Left hindlimb (tissue), 1 donor: ENCODE data around the gene MRPL32.

Experiments used
- DNase-seq: peaks from one replicate; pipeline ENCODE4 v3.0.0-alpha.2; 2018

MRPL32 gene

DNA sequence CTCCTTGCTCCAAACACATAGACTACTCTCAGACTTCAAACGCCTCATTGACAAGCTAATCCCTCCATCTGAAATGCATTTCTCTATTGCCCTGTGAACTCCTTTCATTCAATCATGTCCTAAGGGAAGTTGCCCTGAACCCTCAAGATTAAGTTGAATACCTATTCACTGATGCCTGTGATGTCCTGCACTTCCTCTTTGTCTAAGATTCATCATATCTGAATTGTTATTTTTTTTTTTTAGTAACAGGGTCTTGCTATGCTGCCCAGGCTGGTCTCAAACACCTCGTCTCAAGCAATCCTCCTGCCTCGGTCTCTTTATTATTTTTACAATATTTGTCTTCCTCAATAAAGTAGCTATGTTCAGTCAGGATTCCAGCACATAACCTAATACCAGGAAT is 3.4 kb upstream of the MRPL32 start:
- no peak for DNase-seq

- no peak for DNase-seq
These were observed 2.7 kb upstream of the MRPL32 start for GRCh38 chr7:42929449-42929848.

DNA sequence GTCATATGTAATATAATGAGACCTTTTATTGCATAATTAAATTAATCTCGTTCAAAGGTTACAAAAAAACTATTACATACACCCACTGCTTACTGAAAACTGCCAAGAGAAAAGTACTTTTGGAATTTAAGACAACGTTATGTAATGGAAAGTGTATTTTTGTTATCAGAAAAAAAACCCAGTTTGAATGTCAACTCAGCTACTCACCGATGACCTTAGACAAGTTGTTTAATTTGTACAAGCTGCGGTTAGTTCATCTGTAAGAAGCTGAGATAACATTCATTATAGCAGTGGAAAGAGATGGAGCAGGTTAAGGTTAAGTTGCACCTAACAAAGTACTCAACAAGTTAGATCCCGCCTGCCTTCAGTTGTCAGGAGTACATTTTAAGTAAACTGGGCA is 1.3 kb upstream of the MRPL32 start:
- no peak for DNase-seq

GRCh38 chr7:42931447-42931833 is 736 bp upstream of the MRPL32 start:
- DNase-seq, result no peak

DNA sequence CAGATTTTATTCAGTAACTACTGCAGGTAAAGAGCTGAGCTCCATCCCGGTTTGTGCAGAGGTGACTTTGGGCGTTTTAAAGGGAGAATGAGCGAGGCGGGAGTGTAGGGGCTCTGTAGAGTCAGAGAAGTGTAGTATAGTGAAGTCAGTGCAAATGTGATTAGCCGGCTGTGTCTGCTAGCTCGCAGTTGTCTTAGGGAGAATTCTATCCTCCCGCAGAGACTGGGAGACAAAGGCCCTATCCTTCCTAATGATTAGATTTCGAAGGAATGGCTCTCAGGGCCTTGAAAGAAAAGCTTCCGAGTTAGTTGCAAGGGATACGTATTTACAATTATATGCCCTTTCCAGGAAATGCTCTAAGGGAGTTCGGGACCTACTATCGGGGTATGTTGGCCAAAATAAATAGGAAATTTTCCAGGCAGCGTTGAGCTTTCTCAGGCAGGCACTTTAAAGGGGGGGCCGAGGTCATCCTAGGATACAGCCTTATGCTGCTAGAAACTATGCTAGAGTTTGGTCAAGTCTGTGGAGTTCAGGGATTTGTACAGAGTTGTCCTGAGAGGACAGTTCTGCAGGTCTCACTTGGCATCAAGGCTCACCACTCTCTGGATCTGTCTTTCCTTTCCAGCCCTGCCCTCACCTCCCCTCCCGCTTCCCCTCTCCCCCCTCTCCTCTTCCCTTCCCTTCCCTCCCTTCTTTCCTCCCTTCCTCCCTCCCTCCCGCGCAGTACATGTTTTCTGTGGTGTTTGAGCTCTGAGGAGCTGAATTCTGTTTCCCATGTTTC is 825 bp downstream of the MRPL32 start:
- no peak for DNase-seq

DNA sequence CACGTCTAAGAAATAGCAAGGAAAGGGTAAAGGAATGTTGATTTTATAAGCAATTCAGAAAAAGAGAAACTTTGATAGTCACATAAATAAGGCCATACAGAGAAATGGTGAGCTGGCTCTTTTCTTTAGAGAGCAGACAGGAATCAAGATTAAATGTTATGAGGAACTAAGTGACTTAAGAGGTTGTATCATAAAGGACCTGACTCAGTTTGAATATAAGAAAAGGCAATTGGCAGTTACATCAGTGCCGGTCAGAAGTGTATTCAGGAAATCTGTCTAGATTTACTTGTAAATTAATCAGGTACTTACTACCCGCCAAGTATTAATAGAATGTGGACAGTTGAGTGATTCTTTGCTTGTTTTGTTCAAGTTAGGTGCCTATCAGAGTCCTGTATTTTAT is 2.1 kb downstream of the MRPL32 start:
- no peak for DNase-seq

DNA sequence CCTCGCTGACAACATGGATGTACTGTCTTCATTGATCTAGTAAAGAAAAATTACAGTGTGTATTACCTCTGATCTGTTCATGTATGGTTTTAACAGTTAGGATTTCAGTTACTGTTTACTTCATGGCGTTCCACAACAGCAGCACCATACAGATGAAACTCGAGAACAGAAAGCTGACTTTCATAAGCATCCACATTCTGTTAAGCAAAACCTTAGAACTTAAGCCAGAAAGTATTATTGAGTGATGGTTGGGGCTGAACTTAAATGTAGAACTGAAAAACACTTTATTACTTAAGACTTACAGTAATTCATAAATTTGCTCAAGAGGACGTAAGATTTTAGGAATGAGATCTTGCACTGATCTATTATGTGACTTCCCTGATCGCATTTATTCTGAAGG is 3.7 kb downstream of the MRPL32 start:
- no peak for DNase-seq

DNA sequence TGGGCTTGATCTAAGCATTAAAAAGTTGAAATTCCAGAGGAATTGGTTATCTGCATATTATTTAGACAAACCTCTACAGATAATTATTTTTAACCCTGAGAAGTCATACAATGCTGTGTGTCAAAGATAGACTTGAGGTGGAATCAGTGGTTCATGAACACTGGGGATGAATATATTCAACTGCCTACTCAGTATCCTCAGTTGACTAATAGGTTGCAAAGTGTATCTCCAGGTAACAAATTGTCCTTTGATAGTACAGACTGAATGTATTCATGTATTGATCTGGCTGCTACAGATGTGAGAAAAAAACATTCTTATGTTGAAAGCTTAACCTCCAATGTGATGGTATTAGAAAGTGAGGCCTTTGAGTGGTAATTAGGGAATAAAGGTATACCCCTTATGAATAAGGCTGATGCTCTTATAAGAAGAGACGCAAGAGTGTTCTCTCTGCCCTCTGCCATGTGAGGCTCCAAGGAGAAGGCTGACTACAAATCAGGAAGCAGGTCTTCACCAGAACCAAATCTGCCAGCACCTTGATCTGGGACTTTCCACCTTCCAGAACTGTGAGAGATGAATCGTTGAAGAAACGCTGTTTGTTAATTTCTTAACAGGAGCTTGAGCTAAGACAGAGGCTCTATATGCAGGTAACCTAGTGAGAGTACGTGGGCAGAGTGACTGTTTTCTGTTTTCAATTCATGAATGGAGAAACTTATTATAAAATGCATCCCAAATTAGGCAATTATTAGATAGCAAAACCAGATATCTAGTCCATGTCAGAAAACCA is 7.5 kb downstream of the MRPL32 start:
- no peak for DNase-seq

GRCh38 chr7:42940985-42941847 is 9.0 kb downstream of the MRPL32 start:
- DNase-seq, result peak; percentile 72

- DNase-seq, result no peak
These were observed 13.8 kb downstream of the MRPL32 start for GRCh38 chr7:42945821-42946626.

GRCh38 chr7:42946627-42946950 is 14.4 kb downstream of the MRPL32 start:
- no peak for DNase-seq

DNA sequence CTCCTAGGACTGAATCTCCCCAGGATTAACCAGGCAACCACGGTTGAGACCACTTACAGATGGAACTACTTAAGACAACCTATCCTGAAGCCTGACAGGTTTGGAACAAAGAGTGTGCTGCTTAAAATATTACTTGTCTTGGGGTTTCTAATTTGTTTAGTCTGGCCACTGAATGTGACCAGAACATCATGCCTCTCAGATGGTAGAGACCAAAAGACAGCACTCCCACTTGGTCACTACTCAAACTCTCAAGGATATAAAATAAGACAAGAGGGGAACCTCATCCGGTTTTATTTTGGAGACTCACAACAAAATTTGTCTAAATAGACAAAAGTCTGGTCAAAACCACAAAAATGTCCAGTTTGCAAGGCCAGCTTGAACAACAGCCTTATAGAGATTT is 15.3 kb downstream of the MRPL32 start:
- DNase-seq, result no peak

- DNase-seq, result no peak
These were observed 18.2 kb downstream of the MRPL32 start for GRCh38 chr7:42950417-42950816.

GRCh38 chr7:42952328-42952727 is 20.2 kb downstream of the MRPL32 start:
- DNase-seq, result no peak

- DNase-seq, result no peak
These were observed 21.8 kb downstream of the MRPL32 start for GRCh38 chr7:42953994-42954393.

GRCh38 chr7:42956062-42956461 is 23.9 kb downstream of the MRPL32 start:
- DNase-seq, result no peak

- no peak for DNase-seq
These were observed 27.4 kb downstream of the MRPL32 start for GRCh38 chr7:42959549-42959948.

GRCh38 chr7:42960762-42961161 is 28.6 kb downstream of the MRPL32 start:
- DNase-seq, result no peak

GRCh38 chr7:42961170-42961569 is 29.0 kb downstream of the MRPL32 start:
- no peak for DNase-seq

DNA sequence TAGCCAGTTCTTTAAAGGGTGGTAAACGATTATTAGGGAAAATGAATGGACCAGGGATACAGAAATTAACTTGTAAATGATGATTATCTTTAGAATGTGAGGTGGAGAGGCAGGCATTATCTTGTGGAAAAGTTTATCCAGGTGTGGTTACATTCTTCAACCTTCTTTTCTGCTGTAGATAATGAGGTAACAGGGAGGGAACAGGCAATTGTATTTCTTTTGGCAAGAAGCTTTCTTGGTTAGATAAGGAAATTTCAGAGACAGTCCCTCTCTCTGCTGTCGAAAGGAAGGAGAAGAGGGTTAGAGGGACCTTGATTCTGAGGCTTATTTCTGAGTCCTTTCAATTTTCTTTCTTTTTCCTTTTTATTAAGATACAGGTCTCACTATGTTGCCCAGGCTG is 32.1 kb downstream of the MRPL32 start:
- DNase-seq, result no peak

- DNase-seq, result no peak
These were observed 33.0 kb downstream of the MRPL32 start for GRCh38 chr7:42964849-42965805.

DNA sequence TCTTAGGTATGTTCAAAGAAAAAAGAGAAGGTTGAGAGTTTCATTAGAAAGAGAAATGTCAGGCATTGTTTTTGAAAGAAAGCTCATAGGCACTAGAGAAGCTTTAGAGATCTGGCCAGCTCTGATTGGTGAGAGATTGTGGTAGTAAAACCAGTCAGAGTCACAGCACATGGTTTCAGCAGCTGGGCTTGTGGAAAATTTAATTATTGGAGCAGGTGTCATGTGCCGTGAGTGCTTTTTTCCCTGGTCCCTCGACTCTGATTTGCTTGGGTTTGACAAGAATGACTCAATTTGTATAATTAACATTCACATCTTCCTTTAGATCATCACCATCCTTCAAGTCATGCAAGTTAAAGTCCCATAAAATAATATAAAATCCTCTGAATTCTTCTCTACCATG is 35.2 kb downstream of the MRPL32 start:
- no peak for DNase-seq
